ENCODE measurements around the gene OR8B4.

Gene OR8B4, protein sequence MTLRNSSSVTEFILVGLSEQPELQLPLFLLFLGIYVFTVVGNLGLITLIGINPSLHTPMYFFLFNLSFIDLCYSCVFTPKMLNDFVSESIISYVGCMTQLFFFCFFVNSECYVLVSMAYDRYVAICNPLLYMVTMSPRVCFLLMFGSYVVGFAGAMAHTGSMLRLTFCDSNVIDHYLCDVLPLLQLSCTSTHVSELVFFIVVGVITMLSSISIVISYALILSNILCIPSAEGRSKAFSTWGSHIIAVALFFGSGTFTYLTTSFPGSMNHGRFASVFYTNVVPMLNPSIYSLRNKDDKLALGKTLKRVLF

DNA sequence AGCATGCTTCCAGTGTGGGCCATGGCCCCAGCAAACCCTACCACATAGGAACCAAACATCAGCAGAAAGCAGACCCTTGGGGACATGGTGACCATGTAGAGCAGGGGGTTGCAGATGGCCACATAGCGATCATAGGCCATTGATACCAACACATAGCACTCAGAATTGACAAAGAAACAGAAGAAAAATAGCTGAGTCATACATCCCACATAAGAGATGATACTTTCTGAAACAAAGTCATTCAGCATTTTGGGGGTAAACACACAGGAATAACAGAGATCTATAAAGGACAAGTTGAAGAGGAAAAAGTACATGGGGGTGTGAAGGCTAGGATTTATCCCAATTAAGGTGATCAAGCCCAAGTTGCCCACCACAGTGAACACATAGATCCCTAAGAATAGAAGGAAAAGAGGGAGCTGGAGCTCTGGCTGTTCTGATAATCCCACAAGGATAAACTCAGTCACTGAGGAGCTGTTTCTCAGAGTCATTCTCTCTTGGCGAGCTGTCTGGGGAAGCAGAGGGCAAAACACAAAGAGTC lies at the start of gene OR8B4:
Gene OR8B4 (minus strand): TSS at position 488 of the 538 bp plus-strand sequence. CDS start 0 bp downstream, at position 488.
- H3K4me3 ChIP-seq (replicated peaks; ENCODE audit: low read depth, low read length), result no peak within 1 kb of the TSS
- TF ChIP-seq, protein P1, sequence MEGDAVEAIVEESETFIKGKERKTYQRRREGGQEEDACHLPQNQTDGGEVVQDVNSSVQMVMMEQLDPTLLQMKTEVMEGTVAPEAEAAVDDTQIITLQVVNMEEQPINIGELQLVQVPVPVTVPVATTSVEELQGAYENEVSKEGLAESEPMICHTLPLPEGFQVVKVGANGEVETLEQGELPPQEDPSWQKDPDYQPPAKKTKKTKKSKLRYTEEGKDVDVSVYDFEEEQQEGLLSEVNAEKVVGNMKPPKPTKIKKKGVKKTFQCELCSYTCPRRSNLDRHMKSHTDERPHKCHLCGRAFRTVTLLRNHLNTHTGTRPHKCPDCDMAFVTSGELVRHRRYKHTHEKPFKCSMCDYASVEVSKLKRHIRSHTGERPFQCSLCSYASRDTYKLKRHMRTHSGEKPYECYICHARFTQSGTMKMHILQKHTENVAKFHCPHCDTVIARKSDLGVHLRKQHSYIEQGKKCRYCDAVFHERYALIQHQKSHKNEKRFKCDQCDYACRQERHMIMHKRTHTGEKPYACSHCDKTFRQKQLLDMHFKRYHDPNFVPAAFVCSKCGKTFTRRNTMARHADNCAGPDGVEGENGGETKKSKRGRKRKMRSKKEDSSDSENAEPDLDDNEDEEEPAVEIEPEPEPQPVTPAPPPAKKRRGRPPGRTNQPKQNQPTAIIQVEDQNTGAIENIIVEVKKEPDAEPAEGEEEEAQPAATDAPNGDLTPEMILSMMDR (IDR thresholded peaks at IDR 0.05; ENCODE audit: insufficient read depth, low read length, poor library complexity, severe bottlenecking), result no peak
- no peaks in the 10 kb centered on the region; the same call in none of the 2 replicates for H3K27me3 ChIP-seq (replicated peaks; ENCODE audit: control insufficient read depth, insufficient read depth, low read length)
- no peaks in the 10 kb centered on the region for H3K36me3 ChIP-seq (ENCODE audit: control insufficient read depth, insufficient read depth, low read length)
- DNase-seq (ENCODE audit: extremely low read depth, insufficient read length), result no peak

DNA sequence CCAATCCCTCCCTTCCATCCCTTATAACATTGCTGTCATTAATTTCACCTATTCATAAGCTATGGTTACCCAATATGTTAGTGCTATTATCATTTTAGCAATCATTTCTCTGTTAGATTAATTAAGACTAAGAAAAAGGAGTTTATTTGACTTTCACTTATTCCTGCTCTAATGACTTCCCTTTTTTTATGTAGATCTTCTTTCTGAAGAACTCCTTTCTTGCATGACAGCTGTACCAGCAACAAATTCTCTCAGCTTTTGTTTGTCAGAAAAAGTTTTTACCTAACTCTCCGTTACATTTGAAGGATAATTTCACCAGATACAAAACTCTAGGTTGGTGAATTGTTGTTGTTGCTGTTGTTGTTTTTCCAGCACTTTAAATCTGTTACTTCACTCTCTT lies 49.4 kb upstream of the OR8B4 start:
- no peak for DNase-seq (ENCODE audit: extremely low read depth, insufficient read length)
- 0 out of 2 replicates have a peak, but pooled peaks cover 1% of the 10 kb centered on the region for H3K27me3 ChIP-seq (replicated peaks; ENCODE audit: control insufficient read depth, insufficient read depth, low read length)
- TF ChIP-seq, protein P1 (IDR thresholded peaks at IDR 0.05; ENCODE audit: insufficient read depth, low read length, poor library complexity, severe bottlenecking), result no peak
- no peak overlapping the region for H3K4me3 ChIP-seq (replicated peaks; ENCODE audit: low read depth, low read length)
- H3K36me3 ChIP-seq (ENCODE audit: control insufficient read depth, insufficient read depth, low read length), result no peaks in the 10 kb centered on the region

DNA sequence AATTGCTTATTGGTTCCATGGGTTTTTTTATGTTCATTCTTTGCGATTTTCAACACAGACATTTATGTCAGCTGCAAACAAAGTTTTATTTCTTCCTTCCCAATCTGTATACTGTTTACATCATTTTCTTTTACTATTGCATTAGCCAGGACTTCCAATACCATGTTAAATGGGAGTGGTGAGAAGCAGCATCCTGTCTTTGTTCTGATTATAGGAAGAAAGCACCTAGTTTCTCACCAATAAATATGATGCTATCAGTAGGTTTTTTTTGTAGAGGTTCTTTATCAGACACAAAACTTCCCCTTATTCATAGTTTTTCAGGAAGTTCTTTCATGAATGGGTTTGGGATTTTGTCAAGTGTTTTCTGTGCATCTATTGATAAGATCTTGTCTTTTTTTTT lies 48.8 kb upstream of the OR8B4 start:
- Histone ChIP-seq H3K4me3 (replicated peaks; ENCODE audit: low read depth, low read length) (no peak overlapping the region), H3K36me3 (ENCODE audit: control insufficient read depth, insufficient read depth, low read length) (no peaks in the 10 kb centered on the region), H3K27me3 (replicated peaks; ENCODE audit: control insufficient read depth, insufficient read depth, low read length) (0 out of 2 replicates have a peak, but pooled peaks cover 1% of the 10 kb centered on the region)
- no peak for DNase-seq (ENCODE audit: extremely low read depth, insufficient read length)
- TF ChIP-seq, protein P1 (IDR thresholded peaks at IDR 0.05; ENCODE audit: insufficient read depth, low read length, poor library complexity, severe bottlenecking), result no peak

DNA sequence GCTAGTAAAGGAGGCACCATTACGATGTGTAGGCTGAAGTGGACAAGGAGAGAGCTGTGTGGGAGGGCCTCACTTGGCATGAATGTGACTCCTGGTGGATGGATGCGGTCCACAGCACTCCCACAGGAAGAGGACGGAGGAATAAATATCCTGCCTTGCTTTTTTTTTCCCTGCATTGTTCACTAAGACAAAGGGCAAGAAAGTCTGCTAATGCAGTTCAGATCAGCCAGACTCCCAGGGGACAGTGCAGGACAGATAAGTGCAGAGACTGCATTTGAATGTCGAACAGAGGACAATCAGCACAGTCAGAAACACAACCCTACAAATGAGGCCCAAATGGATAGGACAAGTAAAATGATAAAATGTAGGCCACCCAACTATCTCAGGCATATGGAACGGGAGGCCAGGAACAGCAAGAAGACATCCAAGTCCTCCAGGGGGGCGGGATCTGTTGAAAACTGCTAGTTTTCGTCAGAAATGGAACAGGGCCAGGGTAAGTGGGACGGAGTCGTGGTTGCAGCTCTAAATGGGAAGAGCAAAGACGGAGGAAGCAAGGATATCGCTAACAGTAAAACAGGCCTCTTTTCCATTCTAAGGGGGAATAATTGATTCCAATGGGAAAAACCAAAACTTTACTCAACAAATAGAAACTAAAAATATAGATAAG lies 46.0 kb upstream of the OR8B4 start:
- TF ChIP-seq, protein P1 (IDR thresholded peaks at IDR 0.05; ENCODE audit: insufficient read depth, low read length, poor library complexity, severe bottlenecking), result no peak
- no peak for DNase-seq (ENCODE audit: extremely low read depth, insufficient read length)
- H3K36me3 ChIP-seq (ENCODE audit: control insufficient read depth, insufficient read depth, low read length), result no peaks in the 10 kb centered on the region
- H3K27me3 ChIP-seq (replicated peaks; ENCODE audit: control insufficient read depth, insufficient read depth, low read length), result 0 out of 2 replicates have a peak, but pooled peaks cover 1% of the 10 kb centered on the region
- H3K4me3 ChIP-seq (replicated peaks; ENCODE audit: low read depth, low read length), result no peak overlapping the region

DNA sequence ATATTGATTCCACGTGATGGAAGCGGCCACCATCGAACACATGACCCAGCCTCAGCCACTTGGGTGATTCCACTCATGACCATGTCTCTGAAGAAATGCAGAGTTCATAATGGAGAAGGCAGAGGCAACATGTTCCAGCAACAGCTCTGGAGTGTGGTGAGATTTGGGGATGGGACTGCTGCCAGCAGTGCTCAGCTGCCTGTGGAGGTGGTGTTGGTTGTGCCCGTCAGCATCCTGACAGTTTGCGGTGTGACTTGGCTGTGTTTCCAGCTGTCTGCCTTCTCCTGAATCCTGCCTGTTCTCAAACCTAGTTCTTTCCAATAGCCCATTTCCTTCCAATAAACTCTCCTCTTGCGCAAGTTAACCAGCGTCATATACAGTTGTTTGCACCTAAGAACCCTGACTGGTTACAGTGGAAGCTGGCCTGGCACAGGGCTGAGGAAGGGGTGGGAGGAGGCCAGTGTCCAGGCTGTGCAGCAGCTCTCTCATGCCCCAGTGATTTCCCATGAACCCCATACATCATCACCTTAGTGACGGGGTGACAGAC lies 42.8 kb upstream of the OR8B4 start:
- TF ChIP-seq, protein P1 (IDR thresholded peaks at IDR 0.05; ENCODE audit: insufficient read depth, low read length, poor library complexity, severe bottlenecking), result no peak
- H3K4me3 ChIP-seq (replicated peaks; ENCODE audit: low read depth, low read length), result no peak overlapping the region
- no peak for DNase-seq (ENCODE audit: extremely low read depth, insufficient read length)
- 0 out of 2 replicates have a peak, but pooled peaks cover 1% of the 10 kb centered on the region for H3K27me3 ChIP-seq (replicated peaks; ENCODE audit: control insufficient read depth, insufficient read depth, low read length)
- no peaks in the 10 kb centered on the region for H3K36me3 ChIP-seq (ENCODE audit: control insufficient read depth, insufficient read depth, low read length)
